Endodermal cell (in vitro differentiated cells): ENCODE measurements around the gene CNRIP1. TPM values are rescaled to one million over a fixed set of nuclear protein-coding genes. Genes with fewer than 3 reads are reported as not detected.
"Not testable (repeated sequence)": the region's sequence is repeated elsewhere in the genome, so short reads cannot be mapped to it uniquely, and the experiment has no call there.

Experiments
- DNase-seq: peaks from one replicate; pipeline ENCODE4 v3.0.0-alpha.2; 2017
- H3K27ac ChIP-seq: 2 replicates; pipeline ENCODE4 v1.5.1; 2013; ENCODE audit warnings: mild to moderate bottlenecking, low read depth, low read length, moderate library complexity
- H3K27me3 ChIP-seq: 2 replicates; pipeline ENCODE4 v1.6.1; 2013; ENCODE audit warnings: mild to moderate bottlenecking, low read length, moderate library complexity; ENCODE audit not compliant: insufficient read depth, control insufficient read depth, poor library complexity, severe bottlenecking
- H3K36me3 ChIP-seq: 2 replicates; pipeline ENCODE4 v1.7.0; 2013; ENCODE audit warnings: mild to moderate bottlenecking, low read length, moderate library complexity; ENCODE audit not compliant: control insufficient read depth, insufficient read depth
- H3K4me1 ChIP-seq: one replicate; pipeline ENCODE4 v1.7.0; 2013; ENCODE audit warnings: low read length; ENCODE audit not compliant: control insufficient read depth, insufficient read depth
- H3K4me3 ChIP-seq: 2 replicates; pipeline ENCODE4 v1.5.1; 2013; ENCODE audit warnings: mild to moderate bottlenecking, low read length, moderate library complexity
- H3K9ac ChIP-seq: 2 replicates; pipeline ENCODE4 v1.6.1; 2013; ENCODE audit warnings: mild to moderate bottlenecking, low read length, moderate library complexity; ENCODE audit not compliant: poor library complexity, severe bottlenecking; ENCODE audit errors: extremely low read depth
- H3K9me3 ChIP-seq: 2 replicates; pipeline ENCODE4 v1.6.1; 2013; ENCODE audit warnings: mild to moderate bottlenecking, low read length, moderate library complexity; ENCODE audit not compliant: control insufficient read depth
- H3K27ac Mint-ChIP-seq: 2 replicates; pipeline ENCODE4 v1.8.0; 2020; ENCODE audit warnings: mixed read lengths
- H3K27me3 Mint-ChIP-seq: 2 replicates; pipeline ENCODE4 v1.8.0; 2021; ENCODE audit warnings: mild to moderate bottlenecking, mixed read lengths; ENCODE audit not compliant: insufficient read depth
- H3K36me3 Mint-ChIP-seq: 2 replicates; pipeline ENCODE4 v1.8.0; 2020; ENCODE audit warnings: low read depth, mixed read lengths
- H3K4me1 Mint-ChIP-seq: 2 replicates; pipeline ENCODE4 v1.8.0; 2020; ENCODE audit warnings: mixed read lengths
- H3K4me3 Mint-ChIP-seq: 2 replicates; pipeline ENCODE4 v1.8.0; 2020; ENCODE audit warnings: mild to moderate bottlenecking, moderate library complexity, mixed read lengths
- H3K9me3 Mint-ChIP-seq: 2 replicates; pipeline ENCODE4 v1.8.0; 2020; ENCODE audit warnings: mild to moderate bottlenecking, mixed read lengths
- CTCF ChIP-seq: fragments of 200-600 bp; sonication (generic); conservative IDR thresholded peaks from 2 replicates; pipeline ENCODE4 v1.5.0; 2021; ENCODE audit warnings: antibody characterized with exemption, mild to moderate bottlenecking
- WGBS, 2 experiments: methylation state at CpG; one replicate each; pipeline versions ENCODE4 v1.1.5 to v1.1.7; 2013; ENCODE audit warnings: missing lambda C conversion rate in 2 of 2, mixed read lengths in 1 of 2; ENCODE audit not compliant: insufficient coverage in 1 of 2, insufficient read length in 1 of 2; 5-methylcytosine and 5-hydroxymethylcytosine counted together
- total RNA-seq, 2 donors: library from RNA; stranded (reverse); fragmentation: NEBNext Ultra II Directional in 1 of 2; extraction: Animal tissue kit (Norgen Biotek cat#: 25700) in 1 of 2; gene quantifications; 2 replicates in 1 of 2; 3 replicates in 1 of 2; pipeline ENCODE4 v1.2.1, GENCODE V29; 2021

The CNRIP1 gene
- total RNA-seq, 2 donors from 2014 or later: 0.57 TPM; not detected in 1

DNA sequence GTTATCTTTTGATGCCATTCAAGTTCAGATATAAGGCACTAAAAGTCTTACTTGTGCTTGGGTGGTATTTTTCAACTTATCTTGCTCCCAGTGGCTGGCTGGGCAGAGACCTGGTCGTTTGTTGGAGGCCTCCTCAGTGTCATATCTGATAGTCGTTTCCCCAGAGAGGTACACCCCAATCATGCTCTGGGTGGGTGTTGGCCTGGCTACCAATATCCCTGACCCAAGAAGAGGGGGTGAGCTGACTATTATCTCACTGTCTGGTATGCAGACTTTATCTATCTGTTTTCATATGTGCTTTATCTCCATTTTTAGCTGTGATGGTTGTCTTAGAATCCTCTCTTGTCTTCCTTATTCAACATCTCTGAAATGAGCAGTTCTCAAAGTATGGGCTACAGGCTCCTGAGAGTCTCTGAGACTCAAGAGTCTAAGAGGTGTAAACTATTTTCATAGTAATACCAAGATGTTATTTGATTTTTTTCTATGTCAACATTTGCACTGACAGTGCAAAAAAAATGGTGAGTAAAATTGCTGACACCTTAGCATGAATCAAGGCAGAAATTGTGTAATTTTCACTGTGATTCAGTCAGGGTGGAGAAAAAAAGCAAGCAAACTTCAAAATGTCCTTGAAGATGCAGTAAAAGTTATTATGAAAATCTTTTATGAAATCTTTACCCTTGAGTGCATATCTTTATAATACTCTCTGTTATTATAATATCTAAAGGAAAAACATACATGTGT lies 33.1 kb upstream of the CNRIP1 start:
- peaks cover 14% of the 10 kb centered on the region for H3K27me3 Mint-ChIP-seq

DNA sequence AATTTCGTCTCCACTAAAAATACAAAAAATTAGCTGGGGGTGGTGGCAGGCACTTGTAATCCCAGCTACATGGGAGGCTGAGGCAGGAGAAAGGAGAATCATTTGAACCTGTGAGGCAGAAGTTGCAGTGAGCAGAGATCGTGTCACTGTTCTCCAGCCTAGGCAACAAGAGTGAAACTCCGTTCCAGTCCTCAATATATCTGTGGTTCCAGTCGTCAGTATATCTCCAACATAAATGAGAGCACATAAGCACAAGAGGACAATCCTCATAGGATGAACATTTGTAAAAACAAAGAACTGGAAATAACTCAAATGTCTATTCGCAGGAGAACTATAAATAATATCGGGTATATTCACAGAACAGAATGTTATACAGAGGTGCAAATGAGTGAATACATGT lies 32.2 kb upstream of the CNRIP1 start:
- H3K27ac ChIP-seq: no peak overlapping the region
- no peaks in the 10 kb centered on the region for H3K27me3 ChIP-seq
- H3K36me3 ChIP-seq: no peaks in the 10 kb centered on the region
- no peak for TF ChIP-seq CTCF
- H3K9me3 ChIP-seq: no peaks in the 10 kb centered on the region
- Mint-ChIP-seq H3K27me3 (peaks cover 14% of the 10 kb centered on the region), H3K36me3 (no peaks in the 10 kb centered on the region), H3K4me1 (no peaks in the 10 kb centered on the region), H3K9me3 (no peaks in the 10 kb centered on the region), H3K27ac (no peak overlapping the region), H3K4me3 (no peak overlapping the region)
- WGBS, 2 experiments: 93% methylated on average over 5 to 6 of the region's 6 CpGs
- no peak overlapping the region for H3K9ac ChIP-seq
- H3K4me1 ChIP-seq: no peaks in the 10 kb centered on the region
- H3K4me3 ChIP-seq: no peak overlapping the region
- DNase-seq: no peak

More for the DNA sequence above, 33.1 kb upstream of the CNRIP1 start:
- no peak for TF ChIP-seq CTCF
- H3K4me1 Mint-ChIP-seq: no peaks in the 10 kb centered on the region
- no peaks in the 10 kb centered on the region for H3K9me3 Mint-ChIP-seq
- 46 to 78% methylated on average over 2 of the region's 2 CpGs for WGBS, 2 experiments
- H3K4me1 ChIP-seq: no peaks in the 10 kb centered on the region
- H3K36me3 ChIP-seq: no peaks in the 10 kb centered on the region
- H3K4me3 ChIP-seq: no peak overlapping the region
- no peak for DNase-seq
- no peaks in the 10 kb centered on the region for H3K9me3 ChIP-seq
- no peaks in the 10 kb centered on the region for H3K27me3 ChIP-seq
- no peak overlapping the region for H3K27ac ChIP-seq
- H3K27ac Mint-ChIP-seq: no peak overlapping the region
- H3K4me3 Mint-ChIP-seq: no peak overlapping the region
- no peak overlapping the region for H3K9ac ChIP-seq
- H3K36me3 Mint-ChIP-seq: no peaks in the 10 kb centered on the region

- not testable (repeated sequence) for H3K4me3 ChIP-seq, H3K9ac ChIP-seq, H3K4me1 ChIP-seq, DNase-seq, H3K27me3 ChIP-seq, H3K9me3 Mint-ChIP-seq, H3K27ac Mint-ChIP-seq, H3K4me3 Mint-ChIP-seq, H3K36me3 ChIP-seq, H3K9me3 ChIP-seq, H3K4me1 Mint-ChIP-seq, H3K36me3 Mint-ChIP-seq, H3K27ac ChIP-seq
- 83 to 86% methylated on average over 3 to 4 of the region's 4 CpGs for WGBS, 2 experiments
- peaks cover 14% of the 10 kb centered on the region for H3K27me3 Mint-ChIP-seq
Measured at GRCh38 chr2:68349091-68349490, 29.3 kb upstream of the CNRIP1 start.
